ENCODE data around the gene ZC2HC1B. TPM values are rescaled to one million over a fixed set of nuclear protein-coding genes. Genes with fewer than 3 reads are reported as not detected.

Gene ZC2HC1B
- total and polyA plus RNA-seq, 9 donors: 0.50 TPM; not detected in 8

DNA sequence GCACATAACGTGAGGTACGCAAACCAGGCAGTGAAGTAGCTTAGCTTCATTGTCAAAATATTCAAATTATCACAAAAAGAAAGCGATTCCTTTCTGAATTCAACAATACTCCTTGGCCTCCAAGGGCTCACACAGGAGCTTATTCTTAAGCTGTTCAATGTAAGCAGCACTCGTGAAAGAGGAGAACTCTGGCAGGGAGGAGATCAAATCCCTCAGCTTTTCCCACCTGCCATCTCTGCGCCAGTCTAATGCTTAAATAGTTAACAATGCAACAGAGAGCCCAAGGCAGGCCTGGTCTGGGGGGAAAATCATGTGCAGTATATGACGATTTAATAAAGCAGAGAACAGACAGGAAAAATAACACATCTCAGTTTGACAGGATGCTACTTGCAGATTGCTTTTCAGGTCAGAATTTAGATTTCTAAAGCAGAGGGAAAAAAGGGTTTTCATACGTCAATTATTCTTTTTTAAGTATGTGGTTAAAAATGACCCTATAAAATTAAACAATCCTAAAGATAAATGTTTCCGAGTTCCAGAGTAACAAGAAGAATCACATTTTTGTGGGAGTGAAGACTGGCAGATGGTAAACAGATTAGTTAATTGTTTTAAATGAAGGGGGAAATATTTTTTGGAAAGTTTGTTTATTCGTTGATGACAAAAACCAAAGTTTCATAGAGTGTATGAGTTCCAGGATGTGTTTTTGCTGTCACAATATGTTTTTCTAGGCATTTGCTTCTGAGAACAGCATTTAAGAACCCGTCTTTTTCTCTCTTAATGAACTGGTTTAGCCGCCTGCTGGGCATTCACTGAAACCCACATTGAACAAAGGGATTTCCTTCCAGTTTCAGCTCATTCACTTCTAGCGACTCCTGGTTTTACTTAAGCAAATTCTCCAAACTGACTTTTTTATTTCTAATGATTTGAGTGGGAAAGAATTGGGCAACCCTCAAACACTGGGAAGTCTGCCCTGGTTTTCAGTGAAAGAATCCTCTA is 97.9 kb downstream of the ZC2HC1B start:
- Histone ChIP-seq H3K4me1 (ENCODE audit: insufficient read depth) (peaks cover 4% of the 10 kb centered on the region), H3K27ac (no peak overlapping the region), H3K36me3 (no peaks in the 10 kb centered on the region), H3K27me3 (no peaks in the 10 kb centered on the region), H3K4me3 (no peak overlapping the region), H3K9me3 (no peaks in the 10 kb centered on the region)
- TF ChIP-seq EP300 (IDR thresholded peaks at IDR 0.05) (no peak), POLR2A (IDR thresholded peaks at IDR 0.05) (no peak)
- TF ChIP-seq, protein P1, sequence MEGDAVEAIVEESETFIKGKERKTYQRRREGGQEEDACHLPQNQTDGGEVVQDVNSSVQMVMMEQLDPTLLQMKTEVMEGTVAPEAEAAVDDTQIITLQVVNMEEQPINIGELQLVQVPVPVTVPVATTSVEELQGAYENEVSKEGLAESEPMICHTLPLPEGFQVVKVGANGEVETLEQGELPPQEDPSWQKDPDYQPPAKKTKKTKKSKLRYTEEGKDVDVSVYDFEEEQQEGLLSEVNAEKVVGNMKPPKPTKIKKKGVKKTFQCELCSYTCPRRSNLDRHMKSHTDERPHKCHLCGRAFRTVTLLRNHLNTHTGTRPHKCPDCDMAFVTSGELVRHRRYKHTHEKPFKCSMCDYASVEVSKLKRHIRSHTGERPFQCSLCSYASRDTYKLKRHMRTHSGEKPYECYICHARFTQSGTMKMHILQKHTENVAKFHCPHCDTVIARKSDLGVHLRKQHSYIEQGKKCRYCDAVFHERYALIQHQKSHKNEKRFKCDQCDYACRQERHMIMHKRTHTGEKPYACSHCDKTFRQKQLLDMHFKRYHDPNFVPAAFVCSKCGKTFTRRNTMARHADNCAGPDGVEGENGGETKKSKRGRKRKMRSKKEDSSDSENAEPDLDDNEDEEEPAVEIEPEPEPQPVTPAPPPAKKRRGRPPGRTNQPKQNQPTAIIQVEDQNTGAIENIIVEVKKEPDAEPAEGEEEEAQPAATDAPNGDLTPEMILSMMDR (IDR thresholded peaks at IDR 0.05): peak in 1 of 3 donors; percentile 18
- 57 to 68% (median 60%) methylated on average over 12 of the region's 12 CpGs for WGBS, 3 donors
- DNase-seq: peak in 1 of 5 donors; percentile 35
- intact Hi-C loops (cut with DNase I): no loop called here

DNA sequence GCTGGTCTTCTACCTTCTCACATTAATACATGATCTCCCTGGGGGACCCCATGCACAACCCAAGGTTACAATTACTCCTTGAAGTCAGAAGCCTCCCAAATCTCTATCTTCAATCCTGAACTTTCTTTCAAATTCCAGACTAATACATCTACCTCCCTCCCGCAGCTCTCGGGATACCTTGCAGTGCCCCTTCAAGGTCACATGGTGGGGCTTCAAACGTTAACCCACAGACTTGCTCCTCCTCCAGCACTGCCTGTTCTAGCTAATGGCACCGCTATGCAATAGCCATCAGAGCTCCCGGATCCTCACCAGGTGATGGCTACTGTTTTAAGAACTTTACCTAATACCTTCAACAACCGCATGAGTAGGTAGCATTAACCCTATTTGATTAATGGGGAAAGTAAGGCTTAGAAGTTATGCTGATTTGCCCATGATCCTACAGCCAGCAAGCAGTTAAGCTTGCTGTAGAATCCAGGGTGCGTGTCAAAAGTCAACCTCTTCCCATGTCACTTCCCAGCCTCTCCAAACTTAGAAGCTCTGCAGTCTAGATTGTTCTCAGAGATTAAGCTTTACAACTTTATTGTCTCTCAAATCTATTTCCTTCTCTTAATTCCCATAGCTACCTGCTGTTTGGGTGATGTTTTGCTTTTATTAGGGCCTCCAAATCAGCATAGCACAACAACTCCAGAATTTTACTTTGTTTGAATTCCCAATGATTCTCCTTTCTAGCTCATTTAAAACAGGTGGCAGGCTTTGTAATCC is 99.1 kb downstream of the ZC2HC1B start:
- Histone ChIP-seq H3K36me3 (no peaks in the 10 kb centered on the region), H3K27ac (no peak overlapping the region), H3K27me3 (no peaks in the 10 kb centered on the region), H3K9me3 (no peaks in the 10 kb centered on the region), H3K4me3 (no peak overlapping the region), H3K4me1 (ENCODE audit: insufficient read depth) (peaks cover 4% of the 10 kb centered on the region)
- TF ChIP-seq, protein P1 (IDR thresholded peaks at IDR 0.05): no peak
- no peak for TF ChIP-seq EP300 (IDR thresholded peaks at IDR 0.05)
- TF ChIP-seq POLR2A (IDR thresholded peaks at IDR 0.05): no peak
- no peak for DNase-seq
- 58 to 65% (median 62%) methylated on average over 7 of the region's 7 CpGs for WGBS, 3 donors
- intact Hi-C loops (cut with DNase I): no loop called here

DNA sequence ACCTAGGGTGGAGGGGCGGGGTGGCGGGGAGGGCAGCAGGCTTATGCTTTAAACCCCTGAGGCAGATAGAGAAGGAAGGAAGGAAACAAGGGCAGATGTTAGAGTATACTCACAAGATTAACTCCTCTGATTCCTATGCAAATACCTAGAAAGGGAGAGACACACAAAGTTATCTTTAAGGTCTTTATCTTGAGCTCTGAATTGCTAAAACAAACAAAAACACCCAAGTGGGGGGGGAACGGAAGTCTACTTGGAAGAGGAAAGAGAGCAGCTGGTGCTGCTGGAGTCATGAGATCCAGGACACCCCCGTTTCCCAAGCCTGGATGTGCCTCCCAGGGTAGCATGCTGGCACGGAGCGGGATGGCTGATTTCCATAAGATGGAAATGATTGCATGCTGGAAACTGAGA is 100.4 kb downstream of the ZC2HC1B start:
- no peak overlapping the region for H3K27ac ChIP-seq
- intact Hi-C loops (cut with DNase I): no loop called here
- DNase-seq: no peak
- no peaks in the 10 kb centered on the region for H3K27me3 ChIP-seq
- WGBS, 3 donors: 58 to 68% (median 61%) methylated on average over 6 of the region's 6 CpGs
- H3K36me3 ChIP-seq: no peaks in the 10 kb centered on the region
- H3K4me1 ChIP-seq (ENCODE audit: insufficient read depth): peaks cover 4% of the 10 kb centered on the region
- no peaks in the 10 kb centered on the region for H3K9me3 ChIP-seq
- TF ChIP-seq POLR2A (IDR thresholded peaks at IDR 0.05) (no peak), EP300 (IDR thresholded peaks at IDR 0.05) (no peak)
- TF ChIP-seq, protein P1 (IDR thresholded peaks at IDR 0.05): no peak
- no peak overlapping the region for H3K4me3 ChIP-seq

DNA sequence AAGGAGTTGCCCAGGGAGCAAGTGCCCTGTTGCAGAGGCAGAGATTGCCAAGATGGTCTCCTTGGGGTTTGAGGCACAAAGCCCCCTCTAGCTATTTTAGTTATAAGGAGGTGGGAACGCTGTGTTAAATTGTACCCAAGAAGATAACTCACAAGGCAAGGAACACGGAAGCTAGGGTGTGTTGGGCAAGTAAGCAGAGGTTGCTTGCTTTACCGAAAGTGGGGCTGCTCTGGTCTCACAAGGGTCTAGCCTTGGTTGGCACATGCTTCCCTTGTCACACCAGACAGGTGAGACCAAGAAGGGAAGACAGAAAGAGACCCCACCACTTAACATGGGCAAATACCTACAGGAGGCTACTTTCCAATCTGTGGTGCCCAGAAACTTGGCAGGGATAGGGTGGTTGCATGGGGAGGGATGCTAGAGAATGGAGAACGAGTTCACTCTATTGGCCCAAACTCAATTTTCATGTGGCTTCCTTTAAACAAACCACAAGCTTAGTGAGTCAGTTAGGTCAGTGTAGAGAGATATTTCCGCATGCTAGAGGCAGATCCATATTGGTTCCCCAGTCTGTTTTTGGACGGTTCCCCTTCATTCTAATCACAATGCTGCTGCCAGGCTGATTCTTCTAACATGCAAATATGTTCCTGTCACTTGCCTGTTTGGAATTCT is 101.4 kb downstream of the ZC2HC1B start:
- no peak overlapping the region for H3K4me3 ChIP-seq
- no peaks in the 10 kb centered on the region for H3K27me3 ChIP-seq
- H3K27ac ChIP-seq: no peak overlapping the region
- no peaks in the 10 kb centered on the region for H3K9me3 ChIP-seq
- no peak for DNase-seq
- no peaks in the 10 kb centered on the region for H3K36me3 ChIP-seq
- TF ChIP-seq POLR2A (IDR thresholded peaks at IDR 0.05): no peak
- TF ChIP-seq, protein P1 (IDR thresholded peaks at IDR 0.05): no peak
- TF ChIP-seq EP300 (IDR thresholded peaks at IDR 0.05): no peak
- H3K4me1 ChIP-seq (ENCODE audit: insufficient read depth): peaks cover 4% of the 10 kb centered on the region
- WGBS, 3 donors: 76 to 81% (median 77%) methylated on average over 6 of the region's 6 CpGs
- intact Hi-C loops (cut with DNase I): no loop called here
